GM19035 (cell line): ENCODE results near the gene EIF3A.
"Not testable (repeated sequence)": the region's sequence is repeated elsewhere in the genome, so short reads cannot be mapped to it uniquely, and the experiment has no call there.

ENCODE experiments used
- ATAC-seq: cut with Tn5 transposase; IDR thresholded peaks from one replicate; pipeline ENCODE4 v1.9.1; 2021; ENCODE audit not compliant: unreplicated experiment

EIF3A gene

DNA sequence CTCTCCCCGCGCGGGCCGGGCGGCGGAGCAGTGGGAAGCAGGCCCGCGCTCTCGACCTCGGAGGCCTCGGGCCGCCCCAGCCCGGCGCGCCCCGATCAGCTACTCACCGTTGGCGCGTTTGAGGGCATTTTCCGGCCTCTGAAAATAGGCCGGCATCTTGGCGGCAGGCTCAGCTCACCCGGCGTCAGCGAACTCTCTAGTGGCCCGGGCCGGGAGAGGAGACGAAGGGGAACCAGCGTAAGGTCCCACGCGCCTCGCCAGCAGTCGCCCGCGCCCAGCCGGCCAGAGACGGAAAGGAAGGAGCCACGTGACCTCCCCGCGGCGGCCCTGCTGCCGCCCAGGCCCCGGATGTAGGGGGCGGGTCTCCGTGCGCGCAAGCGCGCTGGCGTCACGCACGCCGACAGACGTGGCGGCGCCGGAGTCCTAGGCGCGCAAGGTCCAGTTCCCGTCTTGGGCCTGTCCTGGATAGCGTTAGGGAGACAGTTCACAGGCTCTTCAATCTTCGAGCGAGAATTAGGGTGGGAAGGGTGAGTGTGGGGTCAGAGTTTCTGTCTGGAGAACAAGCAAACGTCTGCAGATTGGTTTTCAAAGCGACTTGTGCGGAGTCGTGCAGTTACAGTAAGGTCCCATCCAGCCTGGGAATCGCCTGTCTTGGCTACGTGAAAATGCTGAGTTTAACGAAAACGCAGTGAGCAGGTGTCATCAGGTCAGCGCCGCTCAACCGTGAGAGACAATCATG lies at the start of gene EIF3A:
Gene EIF3A (minus strand): TSS at position 297 of the 739 bp plus-strand sequence. CDS start 141 bp downstream, at position 156.
- ATAC-seq: peak; percentile 76

DNA sequence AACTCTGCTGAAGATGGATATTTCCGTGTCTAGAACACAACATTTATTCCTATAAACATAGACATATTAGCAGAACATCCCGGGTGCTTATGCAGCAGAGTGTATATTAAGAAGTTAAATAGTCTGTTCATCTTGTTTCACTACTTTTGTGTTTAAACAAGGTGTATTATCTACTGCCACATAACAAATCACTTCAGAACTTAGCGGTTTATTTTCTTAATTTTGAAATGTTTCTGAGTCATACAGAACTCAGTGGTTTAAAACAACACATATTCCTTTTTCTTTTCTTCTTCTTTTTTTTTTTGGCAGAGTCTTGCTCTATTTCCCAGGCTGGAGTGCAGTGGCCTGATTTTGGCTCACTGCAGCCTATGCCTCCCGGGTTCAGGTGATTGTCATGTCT lies 49.1 kb upstream of the EIF3A start:
- ATAC-seq: no peak

- no peak for ATAC-seq
These were observed 45.3 kb upstream of the EIF3A start for GRCh38 chr10:119125942-119126341.

DNA sequence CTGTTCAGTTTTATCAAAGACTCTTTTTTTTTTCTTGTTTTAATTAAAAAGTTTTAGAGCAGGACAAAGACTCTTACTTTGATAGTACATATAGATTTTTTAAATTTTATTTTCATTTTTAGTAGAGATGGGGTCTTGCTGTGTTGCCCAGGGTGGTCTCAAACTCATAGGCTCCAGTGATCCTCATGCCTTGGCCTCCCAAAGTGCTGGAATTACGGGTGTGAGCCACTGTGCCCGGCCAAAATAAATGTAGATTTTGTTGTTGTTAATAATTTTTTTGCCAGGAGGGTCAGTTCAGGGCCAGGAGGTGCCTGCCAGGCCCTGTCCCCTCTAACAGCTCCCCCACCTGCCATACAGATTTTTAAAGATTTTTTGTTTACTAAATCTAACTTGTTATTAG lies 40.3 kb upstream of the EIF3A start:
- ATAC-seq: no peak

DNA sequence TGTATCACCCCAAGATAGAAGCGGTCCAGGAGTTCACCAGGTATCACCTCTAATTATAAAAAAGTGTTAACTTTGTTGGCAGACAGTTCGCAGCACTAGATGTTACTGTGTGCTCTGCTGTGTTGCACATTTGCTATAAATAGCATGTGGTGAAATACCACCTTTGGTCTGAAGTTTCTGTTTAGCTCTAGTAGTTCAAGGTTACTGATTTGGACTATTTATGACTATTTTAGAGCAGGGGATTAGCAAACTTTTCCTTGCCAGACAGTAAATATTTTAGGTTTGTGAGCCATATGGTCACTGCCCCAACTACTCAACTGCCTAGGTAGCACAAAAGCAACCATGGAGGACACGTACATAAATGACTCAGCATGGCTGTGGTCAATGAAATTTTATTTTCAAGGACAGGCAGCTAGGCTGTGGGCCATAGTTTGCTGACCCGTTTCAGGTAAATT lies 39.8 kb upstream of the EIF3A start:
- ATAC-seq: peak; percentile 88

DNA sequence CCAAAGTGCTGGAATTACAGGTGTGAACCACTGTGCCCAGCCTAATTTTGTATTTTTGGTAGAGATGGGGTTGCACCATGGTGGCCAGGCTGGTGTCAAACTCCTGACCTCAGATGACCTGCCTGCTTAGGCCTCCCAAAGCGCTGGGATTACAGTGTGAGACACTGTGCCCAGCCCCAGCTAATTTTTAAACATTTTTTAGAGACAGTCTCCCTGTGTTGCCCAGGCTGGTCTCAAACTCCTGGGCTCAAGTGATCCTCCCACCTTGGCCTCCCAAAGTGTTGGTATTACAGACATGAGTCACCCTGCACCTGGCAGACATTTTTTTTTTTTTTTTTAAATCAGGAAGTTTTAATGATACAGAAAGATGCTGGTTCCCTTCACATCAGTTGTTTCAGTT lies 38.8 kb upstream of the EIF3A start:
- ATAC-seq: no peak

DNA sequence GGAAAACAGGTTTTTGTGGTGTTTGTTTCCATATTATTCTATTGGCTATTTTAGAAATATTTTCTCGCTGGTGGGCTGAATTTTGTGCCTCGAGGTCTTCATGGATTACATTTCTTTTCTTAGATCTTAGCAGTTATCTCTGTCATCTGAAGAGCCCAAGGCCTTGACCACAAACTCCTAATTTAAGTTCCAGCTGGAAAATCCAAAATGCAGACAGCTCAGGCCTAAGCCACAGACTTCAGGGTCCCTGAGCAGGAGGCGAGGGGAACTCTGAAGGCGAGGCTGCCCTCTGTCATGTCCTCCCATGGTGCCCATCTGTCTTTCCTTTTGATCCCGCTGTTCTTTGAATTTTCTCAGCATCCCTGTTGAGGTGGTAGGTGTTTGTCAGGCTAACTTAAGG lies 37.6 kb upstream of the EIF3A start:
- no peak for ATAC-seq

DNA sequence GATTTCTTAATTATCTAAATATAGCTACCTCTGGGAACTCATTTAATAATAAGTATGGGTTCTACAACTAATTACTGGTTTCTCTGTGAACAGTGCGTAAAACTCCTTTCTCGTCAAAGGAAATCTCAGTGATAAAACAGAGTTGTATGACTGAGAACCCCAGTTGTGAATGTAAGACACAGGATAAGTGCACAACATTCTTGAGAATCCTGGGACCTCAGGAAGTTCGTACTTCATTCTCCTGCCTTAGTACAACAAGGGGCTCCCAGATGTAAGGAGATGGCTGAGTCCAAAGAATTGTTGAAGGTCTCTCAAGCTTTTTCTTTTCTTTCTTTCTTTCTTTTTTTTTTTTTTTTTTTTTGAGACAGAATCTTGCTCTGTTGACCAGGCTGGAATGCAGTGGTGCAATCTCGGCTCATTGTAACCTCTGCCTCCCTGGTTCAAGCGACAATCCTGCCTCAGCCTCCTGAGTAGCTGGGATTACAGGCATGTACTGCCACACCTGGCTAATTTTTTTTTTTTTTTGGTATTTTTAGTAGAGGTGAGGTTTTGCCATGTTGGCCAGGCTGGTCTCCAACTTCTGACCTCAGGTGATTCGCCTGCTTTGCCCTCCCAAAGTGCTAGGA lies 35.8 kb upstream of the EIF3A start:
- no peak for ATAC-seq

DNA sequence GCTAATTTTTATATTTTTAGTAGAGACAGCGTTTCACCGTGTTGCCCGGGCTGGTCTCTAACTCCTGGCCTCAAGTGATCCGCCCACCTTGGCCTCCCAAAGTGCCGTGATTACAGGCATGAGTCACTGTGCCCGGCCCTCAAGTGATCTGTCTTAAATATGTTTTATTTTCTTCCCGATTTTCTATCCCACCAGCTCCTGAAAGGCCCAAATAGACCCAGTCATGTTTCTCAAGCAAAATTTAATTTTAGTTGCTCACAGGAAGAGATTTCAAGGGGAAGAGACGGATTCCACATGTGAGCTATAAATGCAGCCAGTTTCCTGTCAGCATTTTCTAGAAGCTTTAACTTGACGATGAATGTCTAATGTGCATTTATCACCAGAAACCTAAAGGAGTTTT lies 35.3 kb upstream of the EIF3A start:
- no peak for ATAC-seq

DNA sequence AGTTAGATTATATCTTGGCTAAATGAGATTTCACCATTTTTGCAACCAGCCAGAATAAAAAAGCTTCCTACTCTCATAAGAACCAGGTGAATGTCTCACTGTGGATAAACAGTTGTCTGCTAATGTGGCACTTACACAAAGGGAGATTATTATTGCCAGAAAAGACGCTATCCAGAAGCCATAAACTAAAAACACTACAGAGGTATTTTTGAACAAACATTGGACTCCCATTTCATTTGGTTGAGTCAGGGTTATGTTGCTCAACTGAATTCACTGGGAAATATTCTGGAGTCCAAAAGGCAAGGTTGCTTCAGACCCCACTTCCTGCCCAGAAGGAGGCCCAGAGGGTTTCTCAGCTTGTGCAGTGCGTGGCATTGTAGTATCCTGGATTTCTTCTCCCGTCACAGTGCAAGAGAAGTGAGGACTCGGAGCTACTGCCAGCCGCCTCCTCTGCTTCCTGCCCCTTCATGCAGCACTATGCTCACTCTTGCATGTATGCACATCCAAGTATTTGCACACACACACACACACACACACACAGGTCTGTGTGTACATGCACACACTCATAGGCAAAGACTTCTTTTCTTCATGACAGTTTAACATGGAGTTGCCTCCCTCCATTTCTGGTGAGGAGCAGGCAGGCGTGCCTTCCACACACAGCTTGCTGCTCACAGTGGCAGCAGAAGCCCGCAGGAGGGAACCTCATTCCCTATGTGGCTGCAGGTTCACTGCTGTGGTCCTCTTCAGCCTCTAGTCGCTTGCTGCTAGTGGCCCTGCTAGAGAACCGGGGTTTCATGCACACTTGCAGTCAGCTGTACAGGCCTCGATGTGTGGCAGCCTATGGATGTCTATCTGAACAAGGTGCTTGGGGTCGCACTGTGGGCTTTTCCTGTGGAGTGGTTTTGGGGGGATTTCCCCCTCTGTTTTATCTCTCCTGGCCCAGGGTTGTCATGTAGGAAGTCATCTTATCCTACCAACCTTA lies 33.4 kb upstream of the EIF3A start:
- no peak for ATAC-seq

GRCh38 chr10:119112056-119112455 lies 31.4 kb upstream of the EIF3A start:
- no peak for ATAC-seq

DNA sequence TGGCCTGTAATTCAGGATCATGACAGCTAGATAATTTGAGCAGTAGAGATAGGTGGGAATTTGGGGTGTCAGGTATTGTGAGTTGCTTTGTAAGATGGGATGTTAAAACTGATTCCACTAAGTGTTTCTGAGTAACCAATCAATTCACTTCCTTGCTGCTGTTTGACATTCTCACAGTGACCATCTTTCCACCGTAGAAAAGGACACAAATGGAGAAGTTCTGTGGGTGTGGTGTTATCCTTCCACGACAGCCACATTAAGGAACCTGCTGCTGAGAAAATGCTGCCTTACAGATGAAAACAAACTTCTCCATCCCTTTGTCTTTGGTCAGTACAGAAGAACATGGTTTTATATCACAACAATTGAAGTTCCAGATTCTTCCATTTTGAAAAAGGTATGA lies 27.2 kb upstream of the EIF3A start:
- ATAC-seq: not testable (repeated sequence)

- not testable (repeated sequence) for ATAC-seq
These were observed 26.5 kb upstream of the EIF3A start for GRCh38 chr10:119107106-119107505.

GRCh38 chr10:119105899-119106298 lies 25.3 kb upstream of the EIF3A start:
- ATAC-seq: not testable (repeated sequence)

DNA sequence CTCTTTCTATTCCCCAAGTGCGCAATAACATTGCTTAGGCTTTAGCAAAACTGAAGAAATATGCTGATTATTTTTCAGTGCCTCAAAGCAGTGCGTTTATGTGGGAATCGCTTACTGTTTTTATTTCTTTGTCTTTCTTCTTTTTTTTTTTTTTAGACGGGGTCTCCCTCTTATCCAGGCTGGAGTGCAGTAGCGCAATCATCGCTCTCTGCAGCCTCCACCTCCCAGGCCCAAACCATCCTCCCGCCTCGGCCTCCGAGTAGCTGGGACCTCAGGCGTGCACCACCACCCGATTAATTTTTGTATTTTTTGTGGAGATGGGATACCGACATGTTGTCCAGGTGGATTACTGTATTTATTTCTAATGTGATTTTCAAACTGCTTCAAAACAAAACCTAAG lies 24.5 kb upstream of the EIF3A start:
- ATAC-seq: no peak

- ATAC-seq: peak; percentile 41
These were observed 24.0 kb upstream of the EIF3A start for GRCh38 chr10:119104654-119105015.

GRCh38 chr10:119103903-119104653 lies 23.5 kb upstream of the EIF3A start, which contains the start of gene DENND10:
DENND10 (plus strand) TSS chr10:119104113; CDS start chr10:119104143, 30 bp downstream.
- ATAC-seq: peak; percentile 82

DNA sequence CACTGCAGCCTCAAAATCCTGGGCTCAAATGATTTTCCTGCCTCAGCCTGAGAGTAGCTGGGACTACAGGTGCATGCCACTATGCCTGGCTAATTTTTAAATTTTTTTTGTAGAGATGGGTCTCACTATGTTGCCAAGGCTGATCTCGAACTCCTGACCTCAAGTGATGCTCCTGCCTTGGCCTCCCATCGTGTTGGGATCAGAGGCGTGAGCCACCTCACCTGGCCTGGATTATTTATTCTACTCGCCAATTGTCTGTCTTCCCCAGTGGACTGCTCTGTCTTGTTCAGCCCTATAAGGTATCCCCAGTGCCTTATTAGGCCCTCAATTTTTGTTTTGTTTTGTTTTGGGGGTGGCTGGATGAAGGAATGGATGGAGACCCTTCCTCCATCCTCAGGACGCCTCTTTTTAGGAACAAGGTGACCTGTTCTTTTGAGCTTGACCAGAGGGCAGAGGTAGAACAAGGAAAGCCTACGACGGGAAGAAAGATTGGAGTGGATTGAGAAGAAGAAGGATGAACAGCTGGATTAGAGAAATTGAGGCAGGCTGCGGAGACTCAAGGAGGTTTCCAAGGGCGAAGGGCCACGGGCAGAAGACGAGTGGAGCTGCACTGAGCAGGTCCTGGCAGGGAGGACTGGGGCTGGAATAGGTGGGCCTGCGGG lies 22.8 kb upstream of the EIF3A start:
- no peak for ATAC-seq

DNA sequence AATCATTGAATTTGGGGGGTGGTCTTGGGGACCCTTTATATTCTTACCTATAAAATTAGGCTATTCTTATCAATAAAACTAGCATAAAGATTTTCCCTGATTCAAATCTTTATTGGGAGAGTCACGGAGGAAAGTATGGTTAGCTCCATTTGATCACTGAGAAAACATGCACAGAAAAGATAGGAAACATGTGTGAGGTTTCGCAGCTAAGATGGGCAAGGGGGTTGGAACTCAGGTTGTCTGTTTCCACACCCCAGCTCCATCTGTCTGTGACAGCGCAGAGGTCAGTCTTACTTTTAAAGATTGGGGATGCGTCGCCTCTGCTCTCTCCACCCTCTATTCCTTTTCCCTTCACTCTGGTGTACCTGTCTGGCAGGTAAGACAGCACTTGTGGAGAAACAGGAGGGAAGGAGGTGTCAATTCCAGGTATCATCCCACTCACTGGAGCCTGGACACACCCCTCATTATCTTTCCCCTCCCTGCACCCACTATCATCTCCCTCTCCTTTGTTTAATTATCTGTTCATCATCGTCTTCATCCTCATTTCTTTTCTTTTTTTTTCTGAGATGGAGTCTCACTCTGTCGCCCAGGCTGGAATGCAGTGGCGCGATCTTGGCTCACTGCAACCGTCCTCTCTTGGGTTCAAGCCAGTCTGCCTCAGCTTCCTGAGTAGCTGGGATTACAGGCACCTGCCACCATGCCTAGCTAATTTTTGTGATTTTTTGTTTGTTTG lies 20.9 kb upstream of the EIF3A start:
- no peak for ATAC-seq
